ENCODE results near the gene BPIFB2.

The BPIFB2 gene

DNA sequence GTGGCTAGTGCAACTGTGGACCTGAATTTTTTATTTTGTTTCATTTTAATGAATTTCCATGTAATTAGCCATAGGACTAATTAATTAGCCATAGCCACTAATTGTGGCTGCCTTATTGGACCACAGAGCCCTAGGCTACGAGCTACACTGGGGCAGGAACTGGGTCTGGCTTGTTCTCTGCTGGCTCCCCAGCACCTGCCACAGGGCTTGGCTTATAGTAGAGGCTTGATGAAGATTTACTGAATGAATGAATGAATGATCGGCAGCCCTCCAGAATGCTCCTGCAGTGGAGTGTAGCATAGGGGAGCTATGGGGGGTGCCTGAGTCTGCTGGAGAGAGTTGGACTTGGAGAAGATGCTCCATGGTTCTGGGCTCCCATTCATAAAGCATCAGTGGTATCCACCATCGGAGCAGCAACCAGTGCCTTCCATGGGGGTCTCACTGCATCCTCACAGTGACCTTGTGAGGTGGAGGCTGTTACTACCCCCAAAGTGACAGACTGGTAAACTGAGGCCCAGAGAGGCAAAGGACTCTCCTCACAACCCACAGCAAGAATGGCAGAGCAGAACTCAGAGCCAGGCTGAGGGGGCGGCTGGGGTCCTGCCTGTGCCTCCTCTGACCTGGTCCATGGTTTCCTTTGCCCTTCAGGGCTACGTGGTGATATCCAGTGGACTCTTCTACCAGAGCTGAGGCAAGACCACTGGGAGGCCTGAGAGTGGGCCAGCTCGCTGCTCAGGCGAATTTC is 15.4 kb downstream of the BPIFB2 start:
- DNase-seq: no peak

DNA sequence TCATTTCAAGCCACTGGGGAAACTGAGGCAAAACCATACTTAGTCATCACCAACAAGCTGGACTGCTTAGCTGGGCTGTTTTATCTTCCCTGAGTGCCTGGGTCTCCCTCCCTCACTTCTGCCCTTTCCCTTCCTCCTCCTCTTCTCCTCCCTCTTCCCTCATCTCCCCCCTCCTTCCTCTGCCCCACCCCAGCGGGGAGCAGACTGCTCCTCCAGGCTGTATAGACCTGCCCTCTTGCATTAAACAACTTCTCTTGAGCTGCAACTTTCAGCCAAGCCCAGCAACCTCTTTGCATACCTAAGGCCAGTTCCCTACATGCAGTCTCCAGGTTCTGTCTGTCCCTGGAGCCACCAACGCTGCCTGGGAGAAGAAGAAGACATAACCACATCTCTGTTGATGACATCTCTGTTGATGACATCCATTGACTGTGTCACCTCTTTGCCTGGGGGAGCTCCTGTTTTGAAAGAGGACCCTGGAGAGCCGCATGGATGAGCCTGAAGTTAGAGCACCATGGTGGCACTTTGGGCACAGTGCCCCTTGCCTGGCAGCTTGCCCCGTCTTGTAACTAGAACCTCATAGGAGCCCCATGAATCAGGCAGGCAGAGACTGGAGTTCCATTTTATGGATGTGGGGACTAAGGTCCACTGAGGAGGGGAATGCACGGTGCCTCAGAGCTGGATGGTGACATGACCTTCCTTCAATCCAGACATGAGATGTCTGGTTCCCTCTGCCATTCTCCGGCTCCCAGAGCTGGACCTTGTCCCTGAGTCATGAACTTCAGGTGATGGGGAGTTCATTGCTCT is 16.1 kb downstream of the BPIFB2 start:
- no peak for DNase-seq

DNA sequence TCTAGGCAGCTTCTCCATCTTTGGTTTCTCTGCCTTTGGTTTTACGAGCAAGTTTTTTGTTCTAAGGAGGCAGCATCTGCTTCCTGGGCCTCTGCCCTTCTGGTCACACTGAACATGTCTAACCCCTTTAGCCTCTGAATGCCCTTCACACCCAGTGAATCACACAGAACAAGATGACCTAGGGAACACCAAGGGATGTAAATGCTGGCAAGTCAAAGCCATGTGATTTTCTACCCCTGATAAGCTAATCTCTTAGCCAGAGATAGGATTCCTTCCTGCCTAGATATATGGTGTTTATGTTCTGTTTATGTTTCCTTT is 16.7 kb downstream of the BPIFB2 start:
- no peak for DNase-seq

DNA sequence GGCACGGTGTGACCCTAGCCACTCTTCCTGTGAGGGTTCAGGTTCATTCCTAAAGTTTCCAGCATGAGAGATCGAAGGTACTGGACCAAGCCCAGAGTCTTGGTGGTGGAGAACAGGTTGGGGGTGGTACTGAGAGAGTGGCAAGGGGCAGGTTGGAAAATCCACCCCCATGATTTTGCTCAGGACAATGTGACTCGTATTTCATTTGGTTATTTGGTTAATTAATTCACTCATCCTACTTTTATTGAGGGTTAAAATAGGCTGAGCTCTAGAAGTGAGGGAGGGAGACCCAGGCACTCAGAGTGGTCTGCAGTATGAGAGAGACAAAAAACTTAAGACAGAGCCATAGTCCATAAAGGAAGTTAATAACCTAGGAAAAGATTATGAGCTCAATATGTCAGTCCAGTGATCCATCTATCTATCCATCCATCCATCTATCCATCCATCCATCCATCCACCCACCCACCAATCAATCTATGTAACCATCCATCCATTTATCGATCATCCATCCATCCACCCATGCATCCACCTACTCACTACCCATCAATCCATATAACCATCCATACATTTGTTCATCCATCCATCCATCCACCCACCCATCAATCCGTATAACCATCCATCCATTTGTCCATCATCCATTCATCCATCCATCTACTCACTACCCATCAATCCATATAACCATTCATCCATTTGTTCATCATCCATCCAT is 17.3 kb downstream of the BPIFB2 start:
- no peak for DNase-seq

DNA sequence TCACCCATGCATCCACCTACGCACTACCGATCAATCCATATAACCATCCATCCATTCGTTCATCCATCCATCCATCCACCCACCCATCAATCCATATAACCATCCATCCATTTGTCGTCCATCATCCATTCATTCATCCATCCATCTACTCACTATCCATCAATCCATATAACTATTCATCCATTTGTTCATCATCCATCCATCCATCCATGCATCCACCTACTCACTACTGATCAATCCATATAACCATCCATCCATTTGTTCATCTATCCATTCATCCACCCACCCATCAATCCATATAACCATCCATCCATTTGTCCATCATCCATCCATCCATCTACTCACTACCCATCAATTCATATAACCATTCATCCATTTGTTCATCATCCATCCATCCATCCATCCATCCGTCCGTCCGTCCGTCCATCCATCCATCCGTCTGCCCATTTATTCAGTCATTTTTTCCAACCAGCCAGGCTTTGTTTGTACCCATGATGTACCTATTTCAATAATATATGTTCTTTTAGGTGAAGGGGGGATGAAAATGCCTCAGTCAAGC is 17.9 kb downstream of the BPIFB2 start:
- no peak for DNase-seq

DNA sequence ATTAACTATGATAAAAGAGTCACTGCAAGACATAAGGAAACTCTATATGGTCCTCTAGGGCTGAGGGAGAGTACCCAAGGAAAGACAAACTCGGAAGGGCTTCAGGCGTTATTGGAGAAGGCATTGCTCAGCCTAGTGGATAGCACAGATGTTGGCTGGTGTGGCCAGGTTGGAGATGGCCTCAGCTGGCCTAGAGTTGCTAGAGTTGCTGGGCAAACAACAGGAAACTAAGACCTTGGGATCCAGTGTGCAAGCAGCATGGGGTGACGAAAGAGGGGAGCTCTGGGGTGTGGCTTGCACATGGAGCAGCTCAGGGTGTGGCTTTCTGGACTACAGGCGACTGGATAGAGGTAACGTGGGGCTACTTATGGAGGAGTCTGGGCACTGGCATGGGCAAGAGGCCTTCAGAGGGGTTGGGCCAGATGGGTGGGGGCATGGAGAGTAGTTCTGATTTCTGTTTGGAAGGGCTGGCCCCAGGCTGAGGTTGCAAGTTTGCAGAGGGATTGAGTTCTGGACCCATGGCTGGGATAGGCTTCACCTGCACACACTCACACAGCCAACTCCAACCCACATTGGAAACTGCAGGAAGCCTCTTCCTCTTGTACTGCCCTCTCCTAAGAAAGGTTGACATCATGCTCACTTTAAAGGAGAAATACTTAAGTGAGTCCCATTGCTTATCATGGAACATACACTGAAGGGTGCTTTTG is 18.7 kb downstream of the BPIFB2 start:
- no peak for DNase-seq

DNA sequence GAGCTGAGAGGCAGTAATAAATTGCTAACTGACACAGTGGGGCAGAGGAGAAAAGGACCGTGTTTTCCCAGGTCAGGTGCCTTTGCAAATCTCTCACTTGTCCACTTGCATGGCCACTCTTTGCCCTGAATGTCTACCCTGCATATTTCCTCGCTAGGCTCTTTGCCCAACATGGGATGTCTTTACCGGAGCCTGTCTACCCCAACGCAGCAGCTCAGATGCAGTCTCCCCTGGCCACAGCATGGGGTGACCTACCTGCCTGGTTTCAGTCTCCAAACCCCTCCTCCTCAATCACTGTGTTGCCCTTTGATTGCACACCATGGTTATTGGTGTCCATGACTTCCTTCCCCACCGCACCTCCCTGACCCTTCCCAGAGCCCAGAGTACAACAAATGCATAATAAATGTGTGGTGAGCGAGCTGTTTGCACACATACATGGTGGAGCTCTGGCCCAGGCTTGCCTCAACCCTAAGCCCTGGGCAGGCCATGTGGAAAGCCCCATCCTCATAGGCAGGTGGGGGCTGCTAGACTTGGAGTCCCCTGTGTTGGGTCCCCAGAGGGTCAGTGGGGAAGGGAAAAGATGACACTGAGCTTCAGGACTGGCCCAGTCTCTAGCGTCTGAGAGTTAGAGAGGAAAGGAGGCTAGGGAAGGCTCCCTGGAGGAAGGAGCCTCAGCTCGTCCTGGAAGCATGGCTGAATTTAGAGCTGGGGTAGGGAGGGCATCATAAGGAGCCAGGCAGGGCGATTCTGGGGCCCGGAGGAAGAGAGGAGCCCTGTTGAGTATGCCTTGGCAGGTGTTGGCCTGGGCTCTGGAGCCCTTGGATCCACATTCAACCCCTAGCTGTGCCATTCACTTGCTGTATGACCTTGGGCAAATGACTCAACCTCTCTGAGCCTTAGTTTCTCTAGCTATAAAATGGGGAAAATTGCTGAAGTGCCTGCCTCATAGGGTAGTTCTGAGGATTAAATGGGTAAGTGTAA is 19.6 kb downstream of the BPIFB2 start:
- DNase-seq: no peak

DNA sequence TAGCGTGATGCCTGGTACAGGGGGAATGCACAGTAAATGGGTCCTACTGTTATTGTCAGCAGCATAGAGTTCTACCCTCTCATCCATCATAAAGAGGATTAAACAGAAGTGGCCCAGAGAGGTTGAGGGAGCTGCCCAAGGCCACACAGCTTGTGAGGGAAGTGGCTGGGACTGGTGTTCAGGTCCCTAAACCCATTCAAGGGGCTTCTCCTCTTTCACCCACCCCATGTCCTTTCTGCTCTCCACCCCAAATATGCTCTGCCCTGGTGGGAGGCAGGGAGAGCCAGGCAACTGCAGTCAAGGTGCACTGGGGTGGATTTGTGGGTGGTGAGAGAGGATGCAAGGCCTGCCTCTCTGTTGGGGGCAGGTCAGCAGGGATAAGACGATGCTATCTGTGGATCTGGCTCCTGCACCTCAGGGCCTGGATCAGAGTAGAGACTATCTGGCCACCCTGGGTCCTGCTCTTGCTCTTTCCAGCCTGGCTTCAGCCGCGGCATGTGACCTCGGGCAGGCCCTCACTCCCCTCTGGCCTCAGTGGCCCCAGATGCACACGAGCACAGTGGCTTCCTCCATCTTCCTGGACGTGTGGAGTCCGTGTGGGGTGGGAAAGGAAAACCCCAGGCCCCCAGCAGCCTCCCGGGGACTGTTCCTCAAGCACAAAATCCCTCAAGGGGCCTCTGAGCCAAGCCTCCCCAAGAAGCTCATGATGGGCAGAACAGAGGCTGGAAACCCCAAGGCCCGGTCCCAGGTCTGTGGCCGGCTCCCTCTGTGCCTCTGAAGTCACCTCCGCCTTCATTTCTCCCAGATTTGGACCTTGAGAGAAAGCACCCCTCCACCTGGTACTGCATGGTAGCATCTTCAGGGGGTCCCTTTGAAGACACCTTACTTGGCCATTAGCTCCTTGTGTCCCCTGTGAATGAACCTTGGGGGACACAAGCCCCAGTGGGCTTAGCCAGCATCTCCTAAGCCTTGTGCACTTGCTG is 20.6 kb downstream of the BPIFB2 start:
- no peak for DNase-seq

DNA sequence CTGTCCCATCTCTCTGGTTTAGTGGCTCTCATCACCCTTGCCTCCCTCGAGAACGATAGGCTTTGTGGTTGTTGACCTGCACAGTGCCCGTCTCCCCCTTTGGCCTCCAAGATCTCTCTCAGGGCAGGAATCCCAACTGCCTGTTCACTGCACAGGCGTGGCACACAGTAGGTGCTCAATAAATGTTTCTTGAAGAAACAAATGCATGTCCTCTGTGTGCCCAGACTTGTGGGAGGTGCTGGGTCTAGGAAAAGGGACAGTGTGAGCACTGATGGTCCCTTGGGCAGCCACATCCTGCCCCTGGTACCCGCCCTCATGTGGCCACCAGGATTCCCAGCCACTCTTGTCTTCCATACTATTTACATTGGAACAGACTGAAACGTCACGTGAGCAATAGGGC is 21.4 kb downstream of the BPIFB2 start:
- DNase-seq: no peak

DNA sequence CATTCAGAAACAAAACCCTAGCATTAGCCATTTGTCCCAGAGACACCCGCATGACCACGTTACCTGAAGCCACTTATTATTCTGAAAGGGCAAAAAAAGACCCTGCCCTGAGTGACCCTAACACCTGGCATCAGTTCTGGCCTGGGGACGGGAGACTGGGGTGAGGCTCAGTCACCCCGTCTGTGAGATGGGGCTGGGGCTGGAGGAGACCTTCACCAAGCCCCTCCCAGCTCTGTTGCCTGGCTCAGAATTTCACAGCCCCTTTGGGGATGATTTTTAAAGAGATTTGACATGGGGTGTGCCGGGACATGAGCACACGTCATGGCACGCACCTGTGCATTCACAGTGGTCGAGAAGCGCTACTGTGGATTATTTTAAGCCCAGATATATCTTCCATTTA is 22.6 kb downstream of the BPIFB2 start:
- DNase-seq: no peak

DNA sequence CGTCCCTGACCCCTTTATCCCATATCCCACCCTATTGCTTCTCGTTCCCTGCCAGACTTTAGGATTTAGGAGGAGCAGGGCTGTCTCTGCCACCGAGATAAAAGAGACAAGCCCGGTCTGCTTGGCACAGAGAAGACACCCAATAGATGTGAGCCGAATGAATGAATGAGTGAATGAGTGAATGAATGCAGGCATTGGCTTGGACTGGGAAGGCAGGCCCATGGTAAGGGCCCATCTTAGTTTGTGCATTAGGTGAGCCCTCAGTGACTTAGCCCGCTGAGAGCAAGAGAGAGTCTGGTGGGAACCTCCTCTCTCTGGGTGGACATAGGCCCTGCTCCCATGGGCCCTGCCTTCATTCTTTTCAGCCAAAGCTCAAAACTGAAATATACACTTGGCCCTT is 23.1 kb downstream of the BPIFB2 start:
- no peak for DNase-seq

DNA sequence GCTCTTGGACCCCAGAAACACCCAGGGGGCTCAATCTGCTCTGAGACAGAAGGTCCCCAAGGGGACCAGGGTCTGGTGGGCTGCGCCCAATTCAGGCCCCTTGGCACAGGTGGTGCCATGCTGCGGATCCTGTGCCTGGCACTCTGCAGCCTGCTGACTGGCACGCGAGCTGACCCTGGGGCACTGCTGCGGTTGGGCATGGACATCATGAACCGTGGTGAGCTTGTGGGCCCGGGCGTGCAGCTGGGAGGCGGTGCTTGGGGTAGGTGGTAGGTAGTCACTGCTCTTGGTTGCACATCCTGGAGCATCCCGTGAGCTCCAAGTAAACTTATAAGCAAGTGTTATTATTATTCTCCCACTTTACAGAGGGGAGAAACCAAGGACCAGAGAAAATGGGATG is 24.0 kb downstream of the BPIFB2 start, which contains the start of gene BPIFB6:
BPIFB6 (plus strand) TSS at position 118 of the 400 bp plus-strand sequence; CDS start at position 118, 0 bp downstream.
- no peak for DNase-seq

DNA sequence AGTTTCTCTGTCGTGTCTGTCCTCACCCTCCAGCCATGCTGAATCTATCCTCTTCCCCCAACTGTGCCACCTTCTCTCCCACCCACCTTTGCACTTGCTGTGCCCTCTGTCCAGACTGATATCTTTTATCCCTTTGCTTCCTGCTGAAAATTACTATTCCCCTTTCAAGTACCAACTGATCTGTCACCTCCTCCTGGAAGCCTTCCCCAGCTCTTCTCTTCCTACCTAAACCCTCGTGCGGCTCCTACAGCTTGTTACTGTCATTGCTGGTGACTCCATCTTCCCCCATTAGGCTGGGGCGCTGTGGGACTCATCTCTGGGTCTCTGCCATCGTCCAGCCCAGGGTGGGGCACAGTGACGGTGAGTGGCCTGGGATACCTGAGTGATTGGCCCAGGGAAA is 25.1 kb downstream of the BPIFB2 start:
- DNase-seq: no peak

DNA sequence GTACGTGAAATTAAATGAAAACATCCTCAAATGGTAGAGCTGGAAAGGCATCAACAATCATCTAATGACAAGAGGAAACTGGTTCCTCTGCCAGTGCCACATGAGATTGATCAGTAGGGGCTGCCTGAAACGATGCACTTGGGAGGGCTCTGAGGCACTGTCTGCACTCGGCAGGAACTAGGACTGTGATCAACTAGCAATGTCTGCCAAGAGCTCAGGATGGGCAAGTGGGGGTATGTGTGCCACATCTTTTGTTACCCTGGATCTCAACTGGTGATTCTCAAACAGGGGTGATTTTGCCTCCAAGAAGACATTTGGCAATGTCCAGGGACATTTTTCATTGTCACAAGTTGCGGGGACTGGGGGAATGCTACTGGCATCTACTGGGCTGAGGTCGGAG is 25.9 kb downstream of the BPIFB2 start:
- no peak for DNase-seq

DNA sequence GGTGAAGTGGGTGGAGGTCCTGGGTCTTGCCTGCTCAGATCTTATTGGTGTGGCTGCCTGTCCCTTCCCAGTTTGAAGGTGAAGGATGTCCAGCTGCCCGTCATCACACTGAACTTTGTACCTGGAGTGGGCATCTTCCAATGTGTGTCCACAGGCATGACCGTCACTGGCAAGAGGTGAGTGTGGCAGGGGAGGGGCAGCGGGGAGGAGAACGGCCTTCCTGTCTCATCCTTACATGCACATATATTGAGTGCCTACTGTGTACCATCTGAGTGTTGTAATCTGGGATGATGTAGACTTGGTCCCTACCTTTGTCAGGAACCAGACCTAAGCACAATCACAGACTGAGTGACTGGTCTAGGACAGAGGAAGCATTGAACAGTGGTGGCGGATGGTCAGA is 26.6 kb downstream of the BPIFB2 start:
- no peak for DNase-seq

DNA sequence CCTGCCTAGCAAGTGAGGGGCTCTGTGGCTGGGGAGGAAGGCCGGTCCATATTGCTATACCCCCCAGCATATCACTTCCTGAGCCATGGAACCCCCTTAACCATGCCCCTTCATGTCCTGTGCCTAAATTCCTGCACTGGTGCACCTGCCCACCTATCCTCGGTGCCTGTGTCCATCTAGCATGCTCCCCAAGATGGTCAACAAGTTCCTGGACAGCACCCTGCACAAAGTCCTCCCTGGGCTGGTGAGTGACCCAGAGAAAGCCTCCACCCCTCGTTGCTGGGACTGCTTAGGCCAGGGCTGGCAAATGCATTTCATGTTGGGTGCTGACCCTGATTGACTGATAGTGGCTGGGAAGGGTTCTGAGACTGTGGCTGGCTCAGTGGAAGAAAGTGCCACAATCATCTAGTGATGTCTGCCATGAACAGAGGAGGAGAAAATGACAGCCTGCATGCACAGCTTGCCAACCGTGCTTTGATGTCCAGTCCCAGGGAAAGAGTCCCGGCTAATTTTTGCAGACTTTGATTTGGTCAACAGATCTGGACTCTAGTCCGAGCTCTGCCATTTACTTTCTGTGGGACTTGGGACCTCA is 27.5 kb downstream of the BPIFB2 start:
- DNase-seq: no peak

DNA sequence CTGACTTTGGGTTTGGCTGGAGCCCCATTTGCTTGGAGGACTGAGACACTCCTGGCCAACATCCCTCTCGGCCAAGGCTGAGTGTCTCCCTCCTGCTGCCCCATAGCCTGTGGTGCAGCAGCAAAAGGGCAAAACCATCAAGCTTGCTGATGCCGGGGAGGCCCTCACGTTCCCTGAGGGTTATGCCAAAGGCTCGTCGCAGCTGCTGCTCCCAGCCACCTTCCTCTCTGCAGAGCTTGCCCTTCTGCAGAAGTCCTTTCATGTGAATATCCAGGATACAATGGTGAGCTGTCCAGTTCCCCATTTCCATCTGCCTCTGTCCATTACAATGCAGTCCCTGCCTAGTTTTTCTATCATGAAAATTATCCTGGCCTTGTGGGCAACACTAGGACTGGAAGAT is 30.0 kb downstream of the BPIFB2 start:
- DNase-seq: no peak

DNA sequence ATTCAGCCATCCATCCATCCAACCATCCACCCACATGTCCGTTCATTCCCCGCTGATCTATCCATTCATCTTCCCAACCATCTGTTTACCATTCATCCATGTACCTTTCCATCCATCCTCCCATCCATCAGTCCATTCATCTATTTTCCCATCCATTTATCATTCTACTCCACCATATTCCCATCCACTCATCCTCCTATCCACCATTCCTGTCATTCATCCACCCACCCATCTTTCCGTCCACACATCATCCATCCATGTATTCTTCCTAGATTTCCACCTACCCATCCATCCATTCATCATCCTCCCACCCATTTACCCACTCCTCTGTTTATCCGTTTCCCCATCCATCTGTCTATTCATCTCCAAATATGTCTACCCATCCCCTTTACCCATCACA is 30.7 kb downstream of the BPIFB2 start:
- no peak for DNase-seq

DNA sequence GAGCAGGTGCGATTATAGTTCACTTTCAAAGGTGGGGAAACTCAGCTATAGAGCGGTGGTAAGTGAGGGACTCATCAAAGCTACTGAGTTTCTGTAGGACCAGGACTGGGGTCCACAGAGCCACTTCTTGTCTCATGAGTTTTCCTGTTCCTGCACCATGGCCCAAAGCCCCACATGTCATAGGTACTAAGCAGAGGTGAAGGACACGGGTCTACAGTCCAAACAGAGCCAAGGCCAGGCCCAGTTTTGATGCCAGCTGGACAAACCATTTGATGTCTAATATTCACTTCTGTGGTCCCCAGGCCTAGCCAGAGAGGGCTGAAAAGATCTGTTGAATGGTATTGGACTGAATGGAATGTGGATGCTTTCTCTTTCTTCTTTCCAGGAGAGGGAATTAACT is 34.9 kb downstream of the BPIFB2 start:
- no peak for DNase-seq
